Hepatocyte (in vitro differentiated cells): ENCODE measurements around the gene NAP1L4. TPM values are rescaled to one million over a fixed set of nuclear protein-coding genes. Genes with fewer than 3 reads are reported as not detected.
A peak's percentile ranks its signal among the peaks of the same experiment; 100 is the strongest.

ENCODE experiments used
- DNase-seq: peaks from one replicate; pipeline ENCODE4 v3.0.0-alpha.2; 2016; ENCODE audit warnings: low spot score
- H2AFZ ChIP-seq: fragments of 200-600 bp; sonication (generic); 2 replicates; pipeline ENCODE4 v1.6.0; 2016; ENCODE audit warnings: antibody characterized with exemption, mild to moderate bottlenecking
- H3K27ac ChIP-seq: fragments of 200-600 bp; sonication (generic); 2 replicates; pipeline ENCODE4 v1.5.1; 2016; ENCODE audit warnings: mild to moderate bottlenecking
- H3K27me3 ChIP-seq: fragments of 200-600 bp; sonication (generic); 2 replicates; pipeline ENCODE4 v1.6.1; 2016
- H3K36me3 ChIP-seq: fragments of 200-600 bp; sonication (generic); replicated peaks from 2 replicates; pipeline ENCODE4 v1.5.1; 2016; ENCODE audit warnings: low read depth; ENCODE audit not compliant: insufficient read depth
- H3K4me1 ChIP-seq: fragments of 200-600 bp; sonication (generic); 2 replicates; pipeline ENCODE4 v1.5.1; 2016; ENCODE audit warnings: mild to moderate bottlenecking, moderate library complexity; ENCODE audit not compliant: insufficient read depth
- H3K4me2 ChIP-seq: fragments of 200-600 bp; sonication (generic); 2 replicates; pipeline ENCODE4 v1.6.0; 2016
- H3K4me3 ChIP-seq: fragments of 200-600 bp; sonication (generic); 2 replicates; pipeline ENCODE4 v1.5.1; 2016; ENCODE audit warnings: mild to moderate bottlenecking
- H3K79me2 ChIP-seq: fragments of 200-600 bp; sonication (generic); 2 replicates; pipeline ENCODE4 v1.6.0; 2017; ENCODE audit warnings: mild to moderate bottlenecking
- H3K9me2 ChIP-seq: fragments of 200-600 bp; sonication (generic); replicated peaks from 2 replicates; pipeline ENCODE4 v1.6.0; 2017; ENCODE audit warnings: mild to moderate bottlenecking; ENCODE audit not compliant: insufficient read depth
- H3K9me3 ChIP-seq: fragments of 200-600 bp; sonication (generic); 2 replicates; pipeline ENCODE4 v1.5.1; 2016; ENCODE audit warnings: low read depth, mild to moderate bottlenecking
- H4K20me1 ChIP-seq: fragments of 200-600 bp; sonication (generic); 2 replicates; pipeline ENCODE4 v1.6.0; 2016; ENCODE audit warnings: mild to moderate bottlenecking; ENCODE audit not compliant: insufficient read depth, poor library complexity, severe bottlenecking
- EZH2 ChIP-seq: fragments of 200-600 bp; sonication (generic); IDR thresholded peaks from 2 replicates; pipeline ENCODE4 v1.6.1; 2016; ENCODE audit warnings: antibody characterized with exemption, mild to moderate bottlenecking, borderline replicate concordance
- EZH2phosphoT487 ChIP-seq: fragments of 200-600 bp; sonication (generic); IDR thresholded peaks from one replicate; pipeline ENCODE4 v1.6.1; 2018; ENCODE audit warnings: antibody characterized with exemption, mild to moderate bottlenecking, low read depth, moderate library complexity; ENCODE audit not compliant: unreplicated experiment, severe bottlenecking
- WGBS: methylation state at CpG from one replicate; pipeline ENCODE4 v1.1.6; 2016; ENCODE audit warnings: low lambda C conversion rate; ENCODE audit errors: missing lambda C conversion rate; 5-methylcytosine and 5-hydroxymethylcytosine counted together
- polyA plus RNA-seq: library from polyadenylated mRNA; unstranded; fragments of >200 nt; fragmentation: Nextera tagmentation; extraction: Ambion mirVana; gene quantifications from 2 replicates; pipeline ENCODE4 v1.2.1, GENCODE V29; 2016
- total RNA-seq: library from RNA; depleted of rRNA; stranded (reverse); fragments of >200 nt; gene quantifications from 2 replicates; pipeline ENCODE4 v1.2.3, GENCODE V29; 2014
- TF ChIP-seq, protein P1 (sequence below): fragments of 200-600 bp; sonication (generic); IDR thresholded peaks from 2 replicates; pipeline ENCODE4 v1.5.1; 2016; ENCODE audit warnings: antibody characterized with exemption, mild to moderate bottlenecking; ENCODE audit not compliant: poor library complexity

NAP1L4 gene
- total and polyA plus RNA-seq, 2 experiments from 2014 or later = 79.0 to 118 TPM

DNA sequence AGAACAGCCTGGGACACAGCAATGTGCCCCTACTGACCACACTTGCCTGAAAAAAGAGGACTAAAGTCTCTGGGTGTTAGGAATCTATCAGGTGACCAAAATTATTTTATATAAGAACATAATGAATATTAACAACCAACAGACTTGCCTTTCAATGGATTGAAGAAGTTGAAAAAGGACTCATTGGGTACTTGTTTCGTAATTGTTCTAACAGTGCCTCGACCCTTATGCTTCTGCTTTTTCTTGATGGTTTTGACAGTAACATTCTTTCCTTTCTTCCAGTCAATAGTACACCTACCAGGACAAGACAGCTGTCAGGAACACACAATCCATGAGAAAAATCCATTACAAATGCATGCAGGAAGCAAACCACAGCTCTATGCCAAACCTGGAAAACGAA lies 33.9 kb downstream of the NAP1L4 start:
- no peak for DNase-seq
- H3K4me3 ChIP-seq = no peak overlapping the region
- H3K27me3 ChIP-seq = no peaks in the 10 kb centered on the region
- TF ChIP-seq, protein P1, sequence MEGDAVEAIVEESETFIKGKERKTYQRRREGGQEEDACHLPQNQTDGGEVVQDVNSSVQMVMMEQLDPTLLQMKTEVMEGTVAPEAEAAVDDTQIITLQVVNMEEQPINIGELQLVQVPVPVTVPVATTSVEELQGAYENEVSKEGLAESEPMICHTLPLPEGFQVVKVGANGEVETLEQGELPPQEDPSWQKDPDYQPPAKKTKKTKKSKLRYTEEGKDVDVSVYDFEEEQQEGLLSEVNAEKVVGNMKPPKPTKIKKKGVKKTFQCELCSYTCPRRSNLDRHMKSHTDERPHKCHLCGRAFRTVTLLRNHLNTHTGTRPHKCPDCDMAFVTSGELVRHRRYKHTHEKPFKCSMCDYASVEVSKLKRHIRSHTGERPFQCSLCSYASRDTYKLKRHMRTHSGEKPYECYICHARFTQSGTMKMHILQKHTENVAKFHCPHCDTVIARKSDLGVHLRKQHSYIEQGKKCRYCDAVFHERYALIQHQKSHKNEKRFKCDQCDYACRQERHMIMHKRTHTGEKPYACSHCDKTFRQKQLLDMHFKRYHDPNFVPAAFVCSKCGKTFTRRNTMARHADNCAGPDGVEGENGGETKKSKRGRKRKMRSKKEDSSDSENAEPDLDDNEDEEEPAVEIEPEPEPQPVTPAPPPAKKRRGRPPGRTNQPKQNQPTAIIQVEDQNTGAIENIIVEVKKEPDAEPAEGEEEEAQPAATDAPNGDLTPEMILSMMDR = no peak
- TF ChIP-seq EZH2phosphoT487 = no peak
- H3K9me2 ChIP-seq = no peaks in the 10 kb centered on the region
- peaks cover 31% of the 10 kb centered on the region for H3K79me2 ChIP-seq
- H3K36me3 ChIP-seq = peaks cover 6% of the 10 kb centered on the region
- no peak overlapping the region for H3K4me2 ChIP-seq
- H3K9me3 ChIP-seq = no peaks in the 10 kb centered on the region
- no peak overlapping the region for H3K27ac ChIP-seq
- 93% methylated on average over 3 of the region's 3 CpGs for WGBS
- no peaks in the 10 kb centered on the region for H3K4me1 ChIP-seq
- H4K20me1 ChIP-seq = peaks cover 25% of the 10 kb centered on the region
- H2AFZ ChIP-seq = no peak overlapping the region

GRCh38 chr11:2955906-2956476 lies 36.1 kb downstream of the NAP1L4 start:
- no peaks in the 10 kb centered on the region for H3K9me2 ChIP-seq
- no peak overlapping the region for H3K4me2 ChIP-seq
- H3K27ac ChIP-seq = no peak overlapping the region
- H3K4me3 ChIP-seq = no peak overlapping the region
- no peaks in the 10 kb centered on the region for H3K4me1 ChIP-seq
- no peaks in the 10 kb centered on the region for H3K9me3 ChIP-seq
- H4K20me1 ChIP-seq = peaks cover 16% of the 10 kb centered on the region
- H3K79me2 ChIP-seq = peaks cover 20% of the 10 kb centered on the region
- TF ChIP-seq EZH2 = no peak
- TF ChIP-seq, protein P1 = peak; percentile 16
- no peak for TF ChIP-seq EZH2phosphoT487
- peaks cover 9% of the 10 kb centered on the region for H3K36me3 ChIP-seq
- no peaks in the 10 kb centered on the region for H3K27me3 ChIP-seq
- DNase-seq = no peak
- WGBS = 61% methylated on average over 6 of the region's 6 CpGs
- H2AFZ ChIP-seq = no peak overlapping the region

DNA sequence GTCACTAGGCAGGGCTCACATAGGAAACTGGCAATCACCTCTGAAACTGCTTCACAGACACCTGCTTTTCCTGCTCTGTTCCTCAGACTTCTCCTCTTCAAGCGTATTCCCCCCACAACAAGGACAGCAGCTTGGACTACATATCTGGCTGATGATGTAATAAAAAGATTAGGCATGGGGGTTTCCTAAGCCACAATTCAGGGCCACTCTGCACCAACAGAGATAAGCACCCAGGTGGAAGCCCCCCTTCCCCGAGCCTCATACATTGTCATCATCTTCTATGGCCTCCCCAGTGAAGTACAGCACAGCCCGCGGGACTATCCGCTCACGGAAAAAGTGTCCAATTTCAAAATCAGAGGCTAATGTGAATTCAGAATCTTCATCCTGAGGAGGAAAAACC lies 37.9 kb downstream of the NAP1L4 start:
- Histone ChIP-seq H3K4me1 (no peaks in the 10 kb centered on the region), H3K4me2 (no peak overlapping the region), H3K9me3 (no peaks in the 10 kb centered on the region), H3K79me2 (peaks cover 17% of the 10 kb centered on the region), H4K20me1 (peaks cover 4% of the 10 kb centered on the region), H3K36me3 (peaks cover 19% of the 10 kb centered on the region), H3K27ac (peak overlapping the region; percentile 46), H3K4me3 (no peak overlapping the region), H3K9me2 (no peaks in the 10 kb centered on the region), H2AFZ (no peak overlapping the region), H3K27me3 (no peaks in the 10 kb centered on the region)
- 84% methylated on average over 6 of the region's 6 CpGs for WGBS
- DNase-seq = no peak
- no peak for TF ChIP-seq EZH2
- TF ChIP-seq, protein P1 = no peak
- TF ChIP-seq EZH2phosphoT487 = no peak
